Kidney epithelial cell (primary cell): ENCODE results near the gene GTF2IRD1. TPM values are rescaled to one million over a fixed set of nuclear protein-coding genes. Genes with fewer than 3 reads are reported as not detected.
A peak's percentile ranks its signal among the peaks of the same experiment; 100 is the strongest.

ENCODE experiments used
- DNase-seq: peaks from one replicate; pipeline ENCODE4 v3.0.0-alpha.2; 2010; ENCODE audit warnings: low read depth
- H3K27me3 ChIP-seq: 2 replicates; pipeline ENCODE4 v1.6.0; 2011; ENCODE audit warnings: low read length; ENCODE audit not compliant: control insufficient read depth, insufficient read depth
- H3K36me3 ChIP-seq: 2 replicates; pipeline ENCODE4 v1.5.1; 2011; ENCODE audit warnings: low read length; ENCODE audit not compliant: control insufficient read depth, insufficient read depth
- H3K4me3 ChIP-seq: 2 replicates; pipeline ENCODE4 v1.5.1; 2011; ENCODE audit warnings: low read depth, mild to moderate bottlenecking, control low read depth, low read length
- CTCF ChIP-seq: IDR thresholded peaks from 2 replicates; pipeline ENCODE4 v1.5.1; 2011; ENCODE audit warnings: mild to moderate bottlenecking, moderate library complexity, low read length, control low read depth, inconsistent platforms; ENCODE audit not compliant: insufficient read depth, poor library complexity, severe bottlenecking
- total RNA-seq: library from RNA; depleted of rRNA; stranded (reverse); fragments of >200 nt; gene quantifications from 2 replicates; pipeline ENCODE4 v1.2.3, GENCODE V29; 2015

The GTF2IRD1 gene
- total RNA-seq, 1 donor from 2014 or later = 36.8 TPM

DNA sequence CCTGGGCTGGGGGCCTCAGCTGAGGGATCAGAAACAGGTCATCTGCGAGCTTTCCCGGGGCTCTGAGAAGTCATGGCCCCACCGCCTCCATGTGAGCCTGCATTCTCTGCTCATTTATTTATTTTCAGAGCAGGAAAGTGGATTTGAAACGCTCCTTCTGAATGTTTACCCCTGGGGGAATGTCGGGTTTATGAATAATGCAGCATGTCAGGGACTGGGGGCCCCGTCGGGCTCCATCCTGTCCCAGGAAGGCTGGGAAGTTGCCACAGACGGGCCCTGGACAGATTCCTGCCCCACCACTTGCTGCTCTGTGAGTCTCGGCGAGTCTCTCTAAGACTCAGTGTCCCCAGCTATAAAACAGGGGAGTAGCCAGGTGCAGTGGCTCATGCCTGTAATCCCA lies 11.9 kb upstream of the GTF2IRD1 start:
- no peak for DNase-seq
- H3K27me3 ChIP-seq = peaks cover 3% of the 10 kb centered on the region
- H3K4me3 ChIP-seq = no peak overlapping the region
- TF ChIP-seq CTCF = no peak
- H3K36me3 ChIP-seq = no peaks in the 10 kb centered on the region

- no peak for DNase-seq
- H3K4me3 ChIP-seq = no peak overlapping the region
- peaks cover 3% of the 10 kb centered on the region for H3K27me3 ChIP-seq
- TF ChIP-seq CTCF = no peak
- no peaks in the 10 kb centered on the region for H3K36me3 ChIP-seq
Observed at GRCh38 chr7:74443543-74444247, 10.0 kb upstream of the GTF2IRD1 start.

- Histone ChIP-seq H3K4me3 (no peak overlapping the region), H3K36me3 (no peaks in the 10 kb centered on the region), H3K27me3 (peaks cover 2% of the 10 kb centered on the region)
- no peak for DNase-seq
- no peak for TF ChIP-seq CTCF
Observed at GRCh38 chr7:74449144-74449543, 4.6 kb upstream of the GTF2IRD1 start.

DNA sequence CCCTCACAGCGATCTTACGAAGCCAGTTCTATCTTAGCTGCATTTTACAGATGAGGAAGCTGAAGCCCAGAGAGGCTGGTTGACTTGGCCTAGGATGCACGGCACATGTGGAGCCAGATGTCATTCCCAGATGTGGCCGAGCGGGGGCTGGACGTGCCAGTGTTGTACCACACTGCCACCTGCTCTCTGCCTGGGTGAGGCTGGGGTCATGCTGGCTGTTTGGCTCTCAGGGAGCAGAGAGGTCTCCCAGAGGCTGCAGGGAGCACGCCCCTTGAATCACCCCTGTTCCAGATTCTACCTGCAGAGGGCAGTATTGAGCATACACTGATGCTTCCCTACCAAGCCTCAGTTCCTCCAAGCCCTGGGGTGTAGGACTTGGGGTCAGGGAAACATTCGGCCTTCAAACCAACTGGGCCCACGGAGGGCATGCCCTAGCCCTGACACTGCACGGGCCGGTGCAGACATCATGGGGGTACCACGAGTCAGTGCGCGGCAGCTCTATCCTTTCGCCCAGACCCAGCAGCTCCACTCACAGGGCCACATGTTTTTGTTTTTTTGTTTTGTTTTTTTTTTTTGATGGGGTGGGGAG lies 3.8 kb upstream of the GTF2IRD1 start:
- no peak overlapping the region for H3K4me3 ChIP-seq
- no peaks in the 10 kb centered on the region for H3K36me3 ChIP-seq
- peak; percentile 67 for TF ChIP-seq CTCF
- no peak for DNase-seq
- H3K27me3 ChIP-seq = no peaks in the 10 kb centered on the region

GRCh38 chr7:74452748-74453321 lies 871 bp upstream of the GTF2IRD1 start:
- Histone ChIP-seq H3K27me3 (no peaks in the 10 kb centered on the region), H3K36me3 (no peaks in the 10 kb centered on the region), H3K4me3 (peak overlapping the region; percentile 78)
- TF ChIP-seq CTCF = no peak
- DNase-seq = no peak
